Measurements from ENCODE around the gene ZNF615.

Gene ZNF615

DNA sequence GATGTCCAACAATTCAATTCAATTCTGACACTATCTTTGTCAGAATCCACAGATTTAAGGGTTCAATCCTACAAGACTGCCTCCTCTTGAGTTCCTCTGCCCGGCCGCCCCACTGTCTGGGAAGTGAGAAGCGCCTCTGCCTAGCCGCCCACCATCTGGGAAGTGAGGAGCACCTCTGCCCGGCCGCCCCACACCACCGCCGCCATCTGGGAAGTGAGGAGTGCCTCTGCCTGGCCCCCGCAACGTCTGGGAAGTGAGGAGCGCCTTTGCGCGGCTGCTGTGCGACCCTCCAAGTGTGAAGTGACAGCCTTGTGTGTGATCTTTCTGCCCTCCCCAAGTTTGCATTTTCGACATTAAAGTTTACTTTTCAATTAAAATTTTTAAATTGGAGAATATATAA, 14.2 kb upstream of the ZNF615 start:
- no peak overlapping the region for H3K27ac ChIP-seq
- TF ChIP-seq, protein P1, sequence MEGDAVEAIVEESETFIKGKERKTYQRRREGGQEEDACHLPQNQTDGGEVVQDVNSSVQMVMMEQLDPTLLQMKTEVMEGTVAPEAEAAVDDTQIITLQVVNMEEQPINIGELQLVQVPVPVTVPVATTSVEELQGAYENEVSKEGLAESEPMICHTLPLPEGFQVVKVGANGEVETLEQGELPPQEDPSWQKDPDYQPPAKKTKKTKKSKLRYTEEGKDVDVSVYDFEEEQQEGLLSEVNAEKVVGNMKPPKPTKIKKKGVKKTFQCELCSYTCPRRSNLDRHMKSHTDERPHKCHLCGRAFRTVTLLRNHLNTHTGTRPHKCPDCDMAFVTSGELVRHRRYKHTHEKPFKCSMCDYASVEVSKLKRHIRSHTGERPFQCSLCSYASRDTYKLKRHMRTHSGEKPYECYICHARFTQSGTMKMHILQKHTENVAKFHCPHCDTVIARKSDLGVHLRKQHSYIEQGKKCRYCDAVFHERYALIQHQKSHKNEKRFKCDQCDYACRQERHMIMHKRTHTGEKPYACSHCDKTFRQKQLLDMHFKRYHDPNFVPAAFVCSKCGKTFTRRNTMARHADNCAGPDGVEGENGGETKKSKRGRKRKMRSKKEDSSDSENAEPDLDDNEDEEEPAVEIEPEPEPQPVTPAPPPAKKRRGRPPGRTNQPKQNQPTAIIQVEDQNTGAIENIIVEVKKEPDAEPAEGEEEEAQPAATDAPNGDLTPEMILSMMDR (IDR thresholded peaks at IDR 0.05): no peak
- no peak for TF ChIP-seq ZFX (IDR thresholded peaks at IDR 0.05; ENCODE audit: borderline replicate concordance)

DNA sequence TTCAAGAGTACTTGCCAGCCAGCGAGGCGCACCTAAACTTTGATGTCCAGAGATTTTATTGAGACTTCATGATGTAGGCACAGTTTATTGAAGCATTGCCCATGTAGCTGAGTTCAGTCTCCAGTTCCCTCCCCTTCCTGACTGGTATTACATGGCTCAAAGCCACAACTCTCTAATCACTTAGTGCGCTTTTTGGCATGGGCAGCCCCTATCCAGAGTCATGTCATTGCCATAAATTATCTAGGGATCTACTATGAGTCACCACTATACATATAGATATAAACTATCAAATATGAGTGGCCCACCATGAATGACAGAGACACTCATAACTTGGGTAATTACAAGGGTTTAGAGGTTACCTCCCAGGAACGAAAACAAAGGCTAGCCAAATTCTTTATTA, 12.5 kb upstream of the ZNF615 start:
- TF ChIP-seq ZFX (IDR thresholded peaks at IDR 0.05; ENCODE audit: borderline replicate concordance): no peak
- TF ChIP-seq, protein P1 (IDR thresholded peaks at IDR 0.05): no peak

DNA sequence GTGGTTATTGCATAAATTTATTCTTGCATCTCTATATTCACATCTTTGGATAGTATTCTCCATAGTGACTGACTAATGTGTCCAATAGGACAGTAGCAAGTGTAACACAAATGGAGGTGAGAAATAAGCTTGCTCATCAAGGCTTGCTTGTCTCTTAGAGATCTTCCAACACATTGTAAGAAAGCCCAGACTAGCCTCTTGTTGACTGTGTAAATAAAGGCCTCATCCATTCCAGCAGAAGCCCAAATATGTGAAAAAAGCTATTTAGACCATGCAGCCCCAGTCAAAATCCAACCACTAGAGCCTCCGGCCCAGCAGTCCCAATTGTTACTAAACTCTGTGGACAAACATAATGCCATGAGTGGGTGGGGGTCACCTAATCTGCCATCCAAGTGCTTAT, 2.7 kb upstream of the ZNF615 start:
- TF ChIP-seq, protein P1 (IDR thresholded peaks at IDR 0.05): no peak
- no peak for TF ChIP-seq ZFX (IDR thresholded peaks at IDR 0.05; ENCODE audit: borderline replicate concordance)
- H3K27ac ChIP-seq: no peak overlapping the region

More for the DNA sequence above, 12.5 kb upstream of the ZNF615 start:
- H3K27ac ChIP-seq: no peak overlapping the region

DNA sequence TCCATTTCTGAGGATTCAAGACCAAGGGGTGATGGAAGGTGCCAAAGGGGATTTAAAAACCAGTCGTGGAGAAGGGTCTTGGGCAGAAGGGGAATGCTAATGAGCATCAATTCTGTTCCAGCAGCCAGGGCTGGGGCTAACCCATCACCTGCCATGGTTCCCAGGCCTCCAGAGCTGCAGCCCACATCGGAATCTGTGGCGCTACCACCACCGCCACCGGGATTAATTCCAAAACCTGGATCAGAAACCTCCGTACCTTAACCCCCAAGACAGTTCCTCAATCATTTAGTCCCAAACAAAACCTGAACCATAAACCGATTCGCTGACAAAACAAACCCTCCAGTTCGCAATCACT, 583 bp downstream of the ZNF615 start:
- H3K27ac ChIP-seq: peak overlapping the region; percentile 80
- no peak for TF ChIP-seq ZFX (IDR thresholded peaks at IDR 0.05; ENCODE audit: borderline replicate concordance)
- TF ChIP-seq, protein P1 (IDR thresholded peaks at IDR 0.05): no peak

DNA sequence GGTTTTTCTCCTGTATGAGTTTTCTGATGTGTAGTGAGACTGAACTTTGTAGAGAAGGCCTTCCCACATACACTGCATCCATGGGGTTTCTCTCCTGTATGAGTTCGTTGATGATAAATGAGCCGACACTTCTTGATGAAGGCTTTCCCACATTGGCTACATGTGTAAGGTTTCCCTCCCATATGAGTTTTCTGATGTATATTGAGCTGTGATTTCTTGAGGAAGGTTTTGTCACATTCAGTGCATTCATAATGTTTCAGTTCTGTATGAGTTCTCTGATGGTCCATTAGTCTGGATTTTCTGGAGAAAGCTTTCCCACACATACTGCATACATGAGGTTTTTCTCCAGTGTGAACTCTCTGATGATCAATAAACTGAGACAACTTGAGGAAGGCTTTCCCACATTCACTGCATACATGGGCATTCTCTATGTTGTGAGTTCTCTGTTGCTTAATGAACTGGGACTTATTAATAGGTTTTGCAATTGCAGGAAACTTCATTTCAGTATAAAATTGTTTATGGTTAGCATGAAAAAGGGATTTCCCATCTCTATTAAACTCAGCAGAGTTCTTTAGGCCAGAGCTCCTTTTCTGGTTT, 13.9 kb downstream of the ZNF615 start:
- TF ChIP-seq, protein P1 (IDR thresholded peaks at IDR 0.05): no peak
- no peak for TF ChIP-seq ZFX (IDR thresholded peaks at IDR 0.05; ENCODE audit: borderline replicate concordance)
- H3K27ac ChIP-seq: no peak overlapping the region

DNA sequence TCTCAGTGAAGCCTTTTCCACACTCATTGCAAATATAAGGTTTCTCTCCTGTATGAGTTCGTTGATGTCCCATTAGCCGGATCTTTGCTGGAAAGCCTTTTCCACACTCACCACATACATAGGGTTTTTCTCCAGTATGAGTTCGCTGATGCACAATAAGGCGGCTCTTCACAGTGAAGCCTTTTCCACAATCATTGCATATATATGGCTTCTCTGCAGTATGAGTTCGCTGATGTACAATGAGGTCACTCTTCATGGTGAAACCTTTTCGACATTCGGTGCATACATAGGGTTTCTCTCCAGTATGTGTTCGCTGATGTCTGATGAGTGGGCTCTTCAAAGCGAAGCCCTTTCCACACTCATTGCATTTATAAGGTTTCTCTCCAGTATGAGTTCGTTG, 14.6 kb downstream of the ZNF615 start:
- no peak for TF ChIP-seq ZFX (IDR thresholded peaks at IDR 0.05; ENCODE audit: borderline replicate concordance)
- TF ChIP-seq, protein P1 (IDR thresholded peaks at IDR 0.05): no peak
- no peak overlapping the region for H3K27ac ChIP-seq

DNA sequence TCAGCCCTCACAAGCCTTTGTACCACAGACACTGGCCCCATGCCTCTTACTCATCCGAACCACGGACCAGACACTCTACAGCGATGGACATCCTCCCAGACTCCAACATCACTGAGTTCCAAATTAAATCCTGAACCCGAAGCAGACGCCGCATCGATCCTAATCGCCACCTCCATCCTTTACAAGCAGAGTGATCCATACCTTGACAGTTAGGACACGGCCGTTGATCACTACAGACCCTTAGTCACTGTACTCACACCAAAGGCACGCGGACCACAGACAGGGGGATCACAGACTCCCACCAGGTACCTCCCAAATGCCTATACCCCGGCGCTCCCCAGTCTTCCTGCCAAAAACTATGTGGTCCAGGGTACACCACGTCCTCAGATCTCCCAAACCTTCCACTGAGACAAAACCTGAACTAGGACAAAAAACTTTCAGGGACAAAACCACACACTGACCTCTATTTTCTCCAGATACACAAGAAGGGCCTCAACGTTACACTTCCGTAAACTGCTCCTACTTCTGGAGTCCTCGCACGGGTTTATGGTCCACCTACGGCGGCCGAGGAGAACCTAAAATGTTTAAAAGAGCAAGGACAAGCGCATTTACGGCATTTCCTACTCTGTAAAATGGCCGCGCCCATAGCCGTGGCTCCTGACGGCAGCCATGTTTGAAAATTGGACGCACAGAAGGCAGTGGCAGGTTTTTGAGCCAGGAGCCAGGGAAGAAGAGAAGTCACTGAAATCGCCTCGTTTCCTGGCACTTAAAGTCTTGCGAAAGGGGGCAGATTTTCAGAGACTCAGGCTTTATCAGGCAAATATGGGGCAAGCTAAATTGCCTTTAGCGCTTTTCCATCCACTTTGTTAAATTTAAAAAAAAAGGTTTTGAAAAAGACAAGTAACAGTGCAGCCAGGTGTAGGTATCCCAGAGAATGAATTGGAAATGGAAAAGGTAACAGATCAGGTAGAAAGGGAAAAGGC, 21.4 kb downstream of the ZNF615 start, which contains the start of gene ZNF350:
Gene ZNF350 (minus strand): TSS at position 532 of the 983 bp plus-strand sequence. CDS start 12,480 bp downstream, outside the sequence.
- peak within 1 kb of the TSS; percentile 59 for H3K27ac ChIP-seq
- TF ChIP-seq ZFX (IDR thresholded peaks at IDR 0.05; ENCODE audit: borderline replicate concordance): no peak
- TF ChIP-seq, protein P1 (IDR thresholded peaks at IDR 0.05): no peak
